Esophagus squamous epithelium (tissue), 4 donors: Measurements from ENCODE around the gene CFAP92.

Experiments
- CTCF ChIP-seq, 6 experiments: fragments of 450-650 bp in 4 of 6; fragments of 200-600 bp in 2 of 6; sonication (generic) in 2 of 6; IDR thresholded peaks; one replicate each; pipeline ENCODE4 v1.5.1; 2016 to 2019; ENCODE audit warnings: antibody characterized with exemption in 6 of 6, mild to moderate bottlenecking in 4 of 6, moderate library complexity in 4 of 6
- POLR2A ChIP-seq, 4 donors: fragments of 450-650 bp; IDR thresholded peaks; one replicate each; pipeline ENCODE4 v1.6.1; 2017; ENCODE audit warnings: antibody characterized with exemption in 4 of 4, mild to moderate bottlenecking in 4 of 4, moderate library complexity in 3 of 4

GRCh38 chr3:128945041-128945877 lies 48.6 kb downstream of the CFAP92 start:
- TF ChIP-seq CTCF (IDR thresholded peaks at IDR 0.05) (no peak), POLR2A (IDR thresholded peaks at IDR 0.05) (no peak)
